ENCODE measurements around the gene NUF2.

DNA sequence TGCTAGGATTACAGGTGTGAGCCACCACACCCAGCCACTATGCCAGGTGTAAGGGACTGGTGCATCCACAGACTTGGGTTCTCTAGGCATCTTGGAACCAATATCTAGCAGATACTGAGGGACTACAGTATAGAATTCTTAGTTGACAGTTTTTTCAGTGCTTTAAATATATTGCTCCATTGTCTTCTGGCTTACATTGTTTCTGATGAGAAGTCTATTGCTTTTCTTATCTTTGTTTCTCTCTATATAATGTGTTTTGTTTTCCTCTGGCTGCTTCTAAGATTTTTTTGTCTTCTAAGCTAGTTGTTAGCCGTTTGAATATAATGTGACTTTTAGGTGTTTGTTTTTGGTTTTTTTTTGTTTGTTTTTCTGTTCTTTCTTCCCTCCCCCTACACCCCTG, 13.5 kb downstream of the NUF2 start:
- TF ChIP-seq CTCF (IDR thresholded peaks at IDR 0.05) (no peak), POLR2AphosphoS5 (IDR thresholded peaks at IDR 0.05) (no peak), POLR2A (IDR thresholded peaks at IDR 0.05) (no peak)
